SK-N-SH (cell line): ENCODE results near the gene GAGE12J. TPM values are rescaled to one million over a fixed set of nuclear protein-coding genes. Genes with fewer than 3 reads are reported as not detected.

Experiments
- CTCF ChIA-PET: fragments of 300-600, 350-600 bp; formaldehyde crosslinking; extraction: SDS; loops from one replicate; lab custom pipeline; 2021; lab: Yijun Ruan, JAX
- POLR2A ChIA-PET: fragments of 350-600 bp; sonication (Branson Sonifier 250); formaldehyde crosslinking; extraction: SDS; loops from one replicate; lab custom pipeline; 2020; ENCODE audit warnings: antibody characterized with exemption, inconsistent platforms; lab: Yijun Ruan, JAX
- DNase-seq: peaks from one replicate; pipeline ENCODE4 v3.0.0; 2012
- H2AFZ ChIP-seq: fragments of 200-600 bp; sonication (generic); 2 replicates; pipeline ENCODE4 v1.8.1; 2016; ENCODE audit warnings: antibody characterized with exemption, mild to moderate bottlenecking, low read depth
- H3F3A ChIP-seq: fragments of 200-600 bp; sonication (generic); replicated peaks from 2 replicates; pipeline ENCODE3; 2016; ENCODE audit warnings: antibody characterized with exemption, mild to moderate bottlenecking; ENCODE audit not compliant: insufficient read depth
- H3K27ac ChIP-seq, 2 experiments: fragments of 200-500 bp in 1 of 2; fragments of 200-600 bp in 1 of 2; sonication (Bioruptor generic) in 1 of 2; sonication (generic), shearing (Covaris generic) in 1 of 2; 2 replicates each; pipeline versions ENCODE4 v1.5.1 to v1.6.1; 2014 to 2016; ENCODE audit warnings: low read depth in 2 of 2, inconsistent platforms in 1 of 2, low read length in 1 of 2, mild to moderate bottlenecking in 1 of 2, mixed read lengths in 1 of 2
- H3K27me3 ChIP-seq: fragments of 200-600 bp; sonication (generic), shearing (Covaris generic); 2 replicates; pipeline ENCODE4 v1.6.1; 2016; ENCODE audit warnings: mixed run types; ENCODE audit not compliant: insufficient read depth
- H3K36me3 ChIP-seq, 2 experiments: fragments of 200-500 bp in 1 of 2; fragments of 200-600 bp in 1 of 2; sonication (Bioruptor generic) in 1 of 2; sonication (generic) in 1 of 2; replicated peaks in 1 of 2; 2 replicates each; pipeline versions ENCODE3 to v1.5.1; 2014 to 2016; ENCODE audit warnings: low read length in 1 of 2, mild to moderate bottlenecking in 1 of 2; ENCODE audit not compliant: insufficient read depth in 2 of 2, control insufficient read depth in 1 of 2
- H3K4me1 ChIP-seq, 2 experiments: fragments of 200-500 bp in 1 of 2; fragments of 200-600 bp in 1 of 2; sonication (Bioruptor generic) in 1 of 2; sonication (generic), shearing (Covaris generic) in 1 of 2; 2 replicates each; pipeline versions ENCODE4 v1.5.1 to v1.6.1; 2014 to 2016; ENCODE audit warnings: low read depth in 1 of 2, low read length in 1 of 2, mixed run types in 1 of 2; ENCODE audit not compliant: insufficient read depth in 2 of 2, control insufficient read depth in 1 of 2
- H3K4me2 ChIP-seq: fragments of 200-600 bp; sonication (generic), shearing (Covaris generic); 2 replicates; pipeline ENCODE4 v1.6.1; 2017; ENCODE audit warnings: mixed run types
- H3K4me3 ChIP-seq, 2 experiments: fragments of 200-500 bp in 1 of 2; fragments of 200-600 bp in 1 of 2; sonication (Bioruptor generic) in 1 of 2; sonication (generic), shearing (Covaris generic) in 1 of 2; 2 replicates each; pipeline versions ENCODE4 v1.5.1 to v1.8.1; 2014 to 2016; ENCODE audit warnings: low read depth in 2 of 2, inconsistent platforms in 1 of 2, low read length in 1 of 2, mild to moderate bottlenecking in 1 of 2, mixed read lengths in 1 of 2, moderate library complexity in 1 of 2
- H3K79me2 ChIP-seq: fragments of 200-600 bp; sonication (generic); 2 replicates; pipeline ENCODE4 v1.8.1; 2017; ENCODE audit warnings: mild to moderate bottlenecking; ENCODE audit not compliant: insufficient read depth
- H3K9ac ChIP-seq: fragments of 200-600 bp; sonication (generic); 2 replicates; pipeline ENCODE4 v1.6.1; 2017; ENCODE audit warnings: mixed run types
- H3K9me2 ChIP-seq: fragments of 200-600 bp; sonication (generic); 2 replicates; pipeline ENCODE4 v1.6.1; 2017; ENCODE audit warnings: mixed run types
- H3K9me3 ChIP-seq: fragments of 200-600 bp; sonication (generic); 2 replicates; pipeline ENCODE4 v1.6.1; 2017; ENCODE audit warnings: mixed run types, mild to moderate bottlenecking, moderate library complexity
- H4K20me1 ChIP-seq: fragments of 200-600 bp; sonication (generic); 2 replicates; pipeline ENCODE4 v1.6.1; 2017; ENCODE audit warnings: mild to moderate bottlenecking, mixed run types; ENCODE audit not compliant: insufficient read depth
- ELF1 ChIP-seq: IDR thresholded peaks from 2 replicates; pipeline ENCODE4 v1.4.0; 2012
- EP300 ChIP-seq, 2 experiments: IDR thresholded peaks; 2 replicates each; pipeline versions ENCODE4 v1.4.0 to v1.6.1; 2012; ENCODE audit warnings: borderline replicate concordance in 1 of 2, low read depth in 1 of 2, low read length in 1 of 2
- FOSL2 ChIP-seq: IDR thresholded peaks from 2 replicates; pipeline ENCODE4 v1.4.0; 2012; ENCODE audit warnings: low read depth, mild to moderate bottlenecking, moderate library complexity, borderline replicate concordance
- FOXJ3 ChIP-seq: sonication (generic); formaldehyde crosslinking; IDR thresholded peaks from 2 replicates; pipeline ENCODE4 v1.5.1; 2020; ENCODE audit warnings: mild to moderate bottlenecking, missing genetic modification reagents
- GATA2 ChIP-seq: sonication (generic); formaldehyde crosslinking; IDR thresholded peaks from 2 replicates; pipeline ENCODE4 v1.5.0; 2020; ENCODE audit warnings: mild to moderate bottlenecking, missing genetic modification reagents
- MAX ChIP-seq: IDR thresholded peaks from 2 replicates; pipeline ENCODE4 v1.4.0; 2012; ENCODE audit warnings: low read depth
- POLR2AphosphoS5 ChIP-seq: IDR thresholded peaks from 2 replicates; pipeline ENCODE4 v1.6.1; 2012; ENCODE audit warnings: low read depth, low read length
- RCOR1 ChIP-seq: fragments of 150-350 bp; IDR thresholded peaks from 2 replicates; pipeline ENCODE4 v1.6.1; 2017; ENCODE audit warnings: antibody characterized with exemption, low read length
- RXRA ChIP-seq: IDR thresholded peaks from 2 replicates; pipeline ENCODE4 v1.4.0; 2012; ENCODE audit warnings: low read depth, mild to moderate bottlenecking, borderline replicate concordance
- SIN3A ChIP-seq: IDR thresholded peaks from 2 replicates; pipeline ENCODE4 v1.6.1; 2012; ENCODE audit warnings: low read depth, mild to moderate bottlenecking, low read length, moderate library complexity, borderline replicate concordance
- SMC3 ChIP-seq: IDR thresholded peaks from 2 replicates; pipeline ENCODE4 v1.6.1; 2012; ENCODE audit warnings: low read depth, low read length, improper control_type of control experiment
- USF1 ChIP-seq: IDR thresholded peaks from 2 replicates; pipeline ENCODE4 v1.4.0; 2012; ENCODE audit warnings: low read depth, borderline replicate concordance
- YY1 ChIP-seq: IDR thresholded peaks from 2 replicates; pipeline ENCODE4 v1.4.0; 2012; ENCODE audit warnings: low read depth, mild to moderate bottlenecking
- WGBS: methylation state at CpG from one replicate; pipeline ENCODE4 v1.1.6; 2017; ENCODE audit warnings: low lambda C conversion rate; 5-methylcytosine and 5-hydroxymethylcytosine counted together
- polyA plus RNA-seq, 3 experiments: library from polyadenylated mRNA; depleted of rRNA; stranded (reverse); fragments of >200 nt; gene quantifications; 2 replicates each; pipeline ENCODE4 v1.2.3, GENCODE V29; 2012
- TF ChIP-seq, protein P1 (sequence below): IDR thresholded peaks from 2 replicates; pipeline ENCODE4 v1.4.0; 2012; ENCODE audit warnings: low read depth, borderline replicate concordance
- TF ChIP-seq, protein P2 (sequence below): IDR thresholded peaks from 2 replicates; pipeline ENCODE4; 2012
- TF ChIP-seq, protein P3 (sequence below): fragments of 200-600 bp; sonication (generic); IDR thresholded peaks from 2 replicates; pipeline ENCODE4 v1.6.1; 2017; ENCODE audit warnings: antibody characterized with exemption, mild to moderate bottlenecking, moderate library complexity

GAGE12J gene
- polyA plus RNA-seq, 1 of the 3 experiments (the other 2 are of a cell fraction): not detected

DNA sequence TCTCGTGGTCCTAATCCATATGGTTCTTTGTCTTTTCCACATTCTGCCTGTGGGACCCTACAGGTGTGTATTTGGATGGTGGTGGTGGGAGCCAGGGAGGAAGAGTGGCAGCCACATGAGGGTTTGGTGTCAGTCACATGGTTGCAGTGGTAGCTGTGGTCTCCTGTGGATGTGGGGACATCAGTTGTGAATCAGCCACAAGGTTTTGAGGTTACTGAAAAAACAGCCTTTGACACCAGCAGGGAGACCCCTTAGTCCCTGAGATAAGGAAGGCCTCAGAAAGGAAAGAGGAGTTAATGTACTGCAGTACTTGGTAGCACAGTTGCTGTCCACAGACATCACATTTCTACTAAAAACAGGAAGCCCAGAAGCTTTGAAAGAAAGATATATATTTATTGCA is 34.2 kb upstream of the GAGE12J start:
- Histone ChIP-seq H3K9me3 (no peaks in the 10 kb centered on the region), H3K27ac (no peak overlapping the region), H3K4me3 (no peak overlapping the region), H4K20me1 (no peaks in the 10 kb centered on the region), H3K27me3 (peaks cover 10% of the 10 kb centered on the region; the same call in 1 of the 2 replicates), H3K9me2 (no peaks in the 10 kb centered on the region), H3K9ac (no peak overlapping the region), H3F3A (no peaks in the 10 kb centered on the region), H2AFZ (no peak overlapping the region), H3K79me2 (no peaks in the 10 kb centered on the region), H3K36me3 (no peaks in the 10 kb centered on the region), H3K4me2 (no peak overlapping the region), H3K4me1 (no peaks in the 10 kb centered on the region)
- ChIA-PET POLR2A (no interaction called here), CTCF (no interaction called here)
- DNase-seq: no peak
- 42% methylated on average over 1 of the region's 1 CpG for WGBS
- no peak for TF ChIP-seq MAX
- no peak for TF ChIP-seq FOXJ3 (CRISPR knock-in tag)
- no peak for TF ChIP-seq RCOR1
- no peak for TF ChIP-seq GATA2 (CRISPR knock-in tag)
- no peak for TF ChIP-seq RXRA
- no peak for TF ChIP-seq FOSL2
- TF ChIP-seq YY1: no peak

DNA sequence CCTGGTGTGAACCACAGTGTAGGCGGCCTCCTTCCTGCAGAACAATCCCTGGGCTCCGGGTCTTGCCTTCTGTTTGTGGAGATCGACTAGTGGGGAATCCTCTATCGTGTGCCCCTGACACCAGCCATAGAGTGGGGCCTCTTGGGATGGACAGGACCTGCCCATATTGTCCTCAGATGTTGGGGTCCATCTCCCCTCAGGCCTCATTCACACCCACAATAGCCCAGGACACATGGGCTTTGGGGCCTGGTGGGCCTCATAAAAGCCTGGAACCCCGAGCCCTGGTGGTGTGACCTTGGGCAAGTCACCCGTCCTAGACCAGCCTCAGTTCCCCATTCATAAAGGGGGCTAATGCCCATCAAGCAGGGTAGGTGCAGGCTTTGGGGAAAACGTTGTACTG is 31.6 kb upstream of the GAGE12J start:
- no peaks in the 10 kb centered on the region for H3K4me1 ChIP-seq
- no peaks in the 10 kb centered on the region for H4K20me1 ChIP-seq
- no peak overlapping the region for H2AFZ ChIP-seq
- H3K9ac ChIP-seq: no peak overlapping the region
- 13% methylated on average over 3 of the region's 7 CpGs for WGBS
- CTCF ChIA-PET: no interaction called here
- no peaks in the 10 kb centered on the region for H3F3A ChIP-seq
- TF ChIP-seq FOXJ3 (CRISPR knock-in tag): no peak
- TF ChIP-seq EP300 (IDR thresholded peaks at IDR 0.05; ENCODE audit: borderline replicate concordance in 1 of 2, low read depth in 1 of 2, low read length in 1 of 2): no peak
- no peak for TF ChIP-seq USF1
- TF ChIP-seq SMC3: no peak
- TF ChIP-seq FOSL2: no peak
- TF ChIP-seq RXRA: no peak
- TF ChIP-seq, protein P1, sequence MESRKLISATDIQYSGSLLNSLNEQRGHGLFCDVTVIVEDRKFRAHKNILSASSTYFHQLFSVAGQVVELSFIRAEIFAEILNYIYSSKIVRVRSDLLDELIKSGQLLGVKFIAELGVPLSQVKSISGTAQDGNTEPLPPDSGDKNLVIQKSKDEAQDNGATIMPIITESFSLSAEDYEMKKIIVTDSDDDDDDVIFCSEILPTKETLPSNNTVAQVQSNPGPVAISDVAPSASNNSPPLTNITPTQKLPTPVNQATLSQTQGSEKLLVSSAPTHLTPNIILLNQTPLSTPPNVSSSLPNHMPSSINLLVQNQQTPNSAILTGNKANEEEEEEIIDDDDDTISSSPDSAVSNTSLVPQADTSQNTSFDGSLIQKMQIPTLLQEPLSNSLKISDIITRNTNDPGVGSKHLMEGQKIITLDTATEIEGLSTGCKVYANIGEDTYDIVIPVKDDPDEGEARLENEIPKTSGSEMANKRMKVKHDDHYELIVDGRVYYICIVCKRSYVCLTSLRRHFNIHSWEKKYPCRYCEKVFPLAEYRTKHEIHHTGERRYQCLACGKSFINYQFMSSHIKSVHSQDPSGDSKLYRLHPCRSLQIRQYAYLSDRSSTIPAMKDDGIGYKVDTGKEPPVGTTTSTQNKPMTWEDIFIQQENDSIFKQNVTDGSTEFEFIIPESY: no peak
- no peak for TF ChIP-seq ELF1
- no peak for TF ChIP-seq SIN3A
- TF ChIP-seq MAX: no peak
- TF ChIP-seq, protein P2, sequence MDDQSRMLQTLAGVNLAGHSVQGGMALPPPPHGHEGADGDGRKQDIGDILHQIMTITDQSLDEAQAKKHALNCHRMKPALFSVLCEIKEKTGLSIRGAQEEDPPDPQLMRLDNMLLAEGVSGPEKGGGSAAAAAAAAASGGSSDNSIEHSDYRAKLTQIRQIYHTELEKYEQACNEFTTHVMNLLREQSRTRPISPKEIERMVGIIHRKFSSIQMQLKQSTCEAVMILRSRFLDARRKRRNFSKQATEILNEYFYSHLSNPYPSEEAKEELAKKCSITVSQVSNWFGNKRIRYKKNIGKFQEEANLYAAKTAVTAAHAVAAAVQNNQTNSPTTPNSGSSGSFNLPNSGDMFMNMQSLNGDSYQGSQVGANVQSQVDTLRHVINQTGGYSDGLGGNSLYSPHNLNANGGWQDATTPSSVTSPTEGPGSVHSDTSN: no peak
- TF ChIP-seq, protein P3, sequence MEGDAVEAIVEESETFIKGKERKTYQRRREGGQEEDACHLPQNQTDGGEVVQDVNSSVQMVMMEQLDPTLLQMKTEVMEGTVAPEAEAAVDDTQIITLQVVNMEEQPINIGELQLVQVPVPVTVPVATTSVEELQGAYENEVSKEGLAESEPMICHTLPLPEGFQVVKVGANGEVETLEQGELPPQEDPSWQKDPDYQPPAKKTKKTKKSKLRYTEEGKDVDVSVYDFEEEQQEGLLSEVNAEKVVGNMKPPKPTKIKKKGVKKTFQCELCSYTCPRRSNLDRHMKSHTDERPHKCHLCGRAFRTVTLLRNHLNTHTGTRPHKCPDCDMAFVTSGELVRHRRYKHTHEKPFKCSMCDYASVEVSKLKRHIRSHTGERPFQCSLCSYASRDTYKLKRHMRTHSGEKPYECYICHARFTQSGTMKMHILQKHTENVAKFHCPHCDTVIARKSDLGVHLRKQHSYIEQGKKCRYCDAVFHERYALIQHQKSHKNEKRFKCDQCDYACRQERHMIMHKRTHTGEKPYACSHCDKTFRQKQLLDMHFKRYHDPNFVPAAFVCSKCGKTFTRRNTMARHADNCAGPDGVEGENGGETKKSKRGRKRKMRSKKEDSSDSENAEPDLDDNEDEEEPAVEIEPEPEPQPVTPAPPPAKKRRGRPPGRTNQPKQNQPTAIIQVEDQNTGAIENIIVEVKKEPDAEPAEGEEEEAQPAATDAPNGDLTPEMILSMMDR: no peak
- no peak for TF ChIP-seq POLR2AphosphoS5
- TF ChIP-seq, all 33 proteins: peak for 0
- DNase-seq: no peak
- Histone ChIP-seq H3K36me3 (no peaks in the 10 kb centered on the region), H3K27me3 (peaks cover 18% of the 10 kb centered on the region; the same call in 1 of the 2 replicates), H3K9me2 (no peaks in the 10 kb centered on the region), H3K4me3 (no peak overlapping the region), H3K27ac (no peak overlapping the region), H3K79me2 (no peaks in the 10 kb centered on the region), H3K9me3 (no peaks in the 10 kb centered on the region), H3K4me2 (no peak overlapping the region)
- POLR2A ChIA-PET: no interaction called here
